Measurements from ENCODE around the gene MRPL1. TPM values are rescaled to one million over a fixed set of nuclear protein-coding genes. Genes with fewer than 3 reads are reported as not detected.
A peak's percentile ranks its signal among the peaks of the same experiment; 100 is the strongest.

Gene MRPL1
- total and polyA plus RNA-seq, 7 experiments from 2014 or later, result 13.0 to 37.9 (median 25.7) TPM

- Mint-ChIP-seq H3K4me1 (peaks cover 15 to 31% (median 26%) of the 10 kb centered on the region in 7 donors), H3K27me3 (no peaks in the 10 kb centered on the region), H3K9me3 (no peaks in the 10 kb centered on the region), H3K4me3 (no peak overlapping the region), H3K27ac (no peak overlapping the region), H3K36me3 (peaks cover 2 to 26% (median 19%) of the 10 kb centered on the region in 5 donors)
- intact Hi-C loops (cut with micrococcal nuclease), result loop anchor here in 1 of 2 donors (5.0 kb wide), 1 partner anchor 101 kb away; no protein-coding TSS in a partner anchor
- ChIA-PET CTCF (no interaction called here), POLR2A (no interaction called here)
- DNase-seq (no peak), ATAC-seq (no peak)
- Histone ChIP-seq H3K9me3 (ENCODE audit: control insufficient read depth in 2 of 3, low read length in 3 of 3) (no peaks in the 10 kb centered on the region), H3K4me3 (ENCODE audit: low read length) (no peak overlapping the region), H3K27me3 (ENCODE audit: control insufficient read depth in 2 of 2, insufficient read depth in 2 of 2, low read length in 2 of 2) (no peaks in the 10 kb centered on the region), H3K4me1 (ENCODE audit: control insufficient read depth in 2 of 2, insufficient read depth in 2 of 2, low read length in 2 of 2) (peaks cover 0 to 5% of the 10 kb centered on the region in 2 donors), H3K27ac (ENCODE audit: low read depth, low read length) (no peak overlapping the region), H3K36me3 (ENCODE audit: control insufficient read depth in 2 of 3, insufficient read depth in 3 of 3, low read length in 3 of 3) (peaks cover 0 to 26% (median 0%) of the 10 kb centered on the region in 3 experiments)
Measured at GRCh38 chr4:77872723-77873445, 10.3 kb downstream of the MRPL1 start.

DNA sequence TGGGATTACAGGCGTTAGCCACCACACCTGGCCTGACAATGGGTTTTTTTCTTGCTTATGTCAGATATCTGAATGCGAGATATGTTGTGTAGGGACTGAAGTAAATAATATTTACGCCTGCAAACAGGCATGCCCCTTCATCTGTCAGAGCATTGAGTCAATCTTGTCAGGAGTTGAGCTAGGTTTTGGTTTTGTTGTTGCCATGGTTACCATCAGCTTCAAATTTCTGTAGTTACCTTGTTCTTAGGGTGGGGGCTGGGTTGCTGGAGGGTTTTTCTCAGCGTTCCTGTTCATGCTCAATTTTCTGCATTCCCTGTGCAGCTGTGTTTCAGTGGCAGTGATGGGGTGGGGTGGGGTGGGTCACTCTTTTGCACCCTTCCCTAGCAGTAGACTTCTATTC is 14.5 kb downstream of the MRPL1 start:
- intact Hi-C loops (cut with micrococcal nuclease), result no loop called here
- POLR2A ChIA-PET, result interaction anchor here (1.7 kb wide), 1 partner anchor 57 kb away, joined by 4 read pairs; no protein-coding TSS in a partner anchor

GRCh38 chr4:77877771-77878565 is 15.3 kb downstream of the MRPL1 start:
- Histone ChIP-seq H3K27me3 (ENCODE audit: control insufficient read depth in 2 of 2, insufficient read depth in 2 of 2, low read length in 2 of 2) (no peaks in the 10 kb centered on the region), H3K36me3 (ENCODE audit: control insufficient read depth in 2 of 3, insufficient read depth in 3 of 3, low read length in 3 of 3) (peaks cover 0 to 23% (median 0%) of the 10 kb centered on the region in 3 experiments), H3K9me3 (ENCODE audit: control insufficient read depth in 2 of 3, low read length in 3 of 3) (no peaks in the 10 kb centered on the region), H3K4me1 (ENCODE audit: control insufficient read depth in 2 of 2, insufficient read depth in 2 of 2, low read length in 2 of 2) (peaks cover 0 to 6% of the 10 kb centered on the region in 2 donors), H3K27ac (ENCODE audit: low read depth, low read length) (no peak overlapping the region), H3K4me3 (ENCODE audit: low read length) (no peak overlapping the region)
- H3K4me3 Mint-ChIP-seq, result no peak overlapping the region
- H3K27ac Mint-ChIP-seq, result peak overlapping the region in 3 of 9 donors; percentile 6 to 47 (median 24)
- no peaks in the 10 kb centered on the region for H3K9me3 Mint-ChIP-seq
- H3K4me1 Mint-ChIP-seq, result peaks cover 8 to 53% (median 36%) of the 10 kb centered on the region in 7 donors
- H3K27me3 Mint-ChIP-seq, result no peaks in the 10 kb centered on the region
- ChIA-PET CTCF (no interaction called here), POLR2A (interaction anchor here (1.1 to 1.7 kb wide), 2 partner anchors 16 to 58 kb away, joined by 3 to 4 read pairs; partner anchors contain the start of gene MRPL1)
- no peak for ATAC-seq
- intact Hi-C loops (cut with micrococcal nuclease), result loop anchor here in 1 of 2 donors (2.0 kb wide), 1 partner anchor 13 kb away; no protein-coding TSS in a partner anchor
- H3K36me3 Mint-ChIP-seq, result peaks cover 7 to 50% (median 30%) of the 10 kb centered on the region in 5 donors
- DNase-seq, result no peak

More for the DNA sequence above, 14.5 kb downstream of the MRPL1 start:
- Histone ChIP-seq H3K4me3 (ENCODE audit: low read length) (no peak overlapping the region), H3K27ac (ENCODE audit: low read depth, low read length) (no peak overlapping the region), H3K27me3 (ENCODE audit: control insufficient read depth in 2 of 2, insufficient read depth in 2 of 2, low read length in 2 of 2) (no peaks in the 10 kb centered on the region), H3K36me3 (ENCODE audit: control insufficient read depth in 2 of 3, insufficient read depth in 3 of 3, low read length in 3 of 3) (peaks cover 0 to 30% (median 0%) of the 10 kb centered on the region in 3 experiments), H3K4me1 (ENCODE audit: control insufficient read depth in 2 of 2, insufficient read depth in 2 of 2, low read length in 2 of 2) (peaks cover 0 to 6% of the 10 kb centered on the region in 2 donors), H3K9me3 (ENCODE audit: control insufficient read depth in 2 of 3, low read length in 3 of 3) (no peaks in the 10 kb centered on the region)
- no peaks in the 10 kb centered on the region for H3K27me3 Mint-ChIP-seq
- DNase-seq (peak in 2 of 9 donors; percentile 13 to 29), ATAC-seq (no peak)
- CTCF ChIA-PET, result no interaction called here
- H3K36me3 Mint-ChIP-seq, result peaks cover 7 to 43% (median 30%) of the 10 kb centered on the region in 5 donors
- H3K9me3 Mint-ChIP-seq, result no peaks in the 10 kb centered on the region
- peaks cover 8 to 45% (median 32%) of the 10 kb centered on the region in 7 donors for H3K4me1 Mint-ChIP-seq
- H3K4me3 Mint-ChIP-seq, result no peak overlapping the region
- H3K27ac Mint-ChIP-seq, result no peak overlapping the region

GRCh38 chr4:77880784-77881183 is 18.2 kb downstream of the MRPL1 start:
- no peak overlapping the region for H3K27ac ChIP-seq (ENCODE audit: low read depth, low read length)
- no peaks in the 10 kb centered on the region for H3K27me3 ChIP-seq (ENCODE audit: control insufficient read depth in 2 of 2, insufficient read depth in 2 of 2, low read length in 2 of 2)
- no peak overlapping the region for H3K4me3 ChIP-seq (ENCODE audit: low read length)
- no peak for DNase-seq
- no peaks in the 10 kb centered on the region for H3K27me3 Mint-ChIP-seq
- no peak for ATAC-seq
- H3K4me3 Mint-ChIP-seq, result no peak overlapping the region
- POLR2A ChIA-PET, result interaction anchor here (1.2 to 1.6 kb wide), 3 partner anchors 13 to 61 kb away, joined by 3 to 6 read pairs (median 4); partner anchors contain the start of gene MRPL1
- H3K36me3 ChIP-seq (ENCODE audit: control insufficient read depth in 2 of 3, insufficient read depth in 3 of 3, low read length in 3 of 3), result peaks cover 0 to 20% (median 0%) of the 10 kb centered on the region in 3 experiments
- no peaks in the 10 kb centered on the region for H3K9me3 Mint-ChIP-seq
- CTCF ChIA-PET, result interaction anchor here (0.7 to 1.1 kb wide), 2 partner anchors 63 to 695 kb away, joined by 3 to 4 read pairs; no protein-coding TSS in a partner anchor
- H3K27ac Mint-ChIP-seq, result peak overlapping the region in 3 of 9 donors; percentile 7 to 66 (median 38)
- H3K4me1 ChIP-seq (ENCODE audit: control insufficient read depth in 2 of 2, insufficient read depth in 2 of 2, low read length in 2 of 2), result peaks cover 0 to 6% of the 10 kb centered on the region in 2 donors
- H3K36me3 Mint-ChIP-seq, result peaks cover 12 to 53% (median 33%) of the 10 kb centered on the region in 5 donors
- peaks cover 8 to 46% (median 36%) of the 10 kb centered on the region in 7 donors for H3K4me1 Mint-ChIP-seq
- no peaks in the 10 kb centered on the region for H3K9me3 ChIP-seq (ENCODE audit: control insufficient read depth in 2 of 3, low read length in 3 of 3)
- intact Hi-C loops (cut with micrococcal nuclease), result no loop called here

GRCh38 chr4:77881460-77882295 is 19.0 kb downstream of the MRPL1 start:
- H3K27me3 Mint-ChIP-seq, result no peaks in the 10 kb centered on the region
- intact Hi-C loops (cut with micrococcal nuclease), result no loop called here
- no peaks in the 10 kb centered on the region for H3K9me3 ChIP-seq (ENCODE audit: control insufficient read depth in 2 of 3, low read length in 3 of 3)
- H3K27me3 ChIP-seq (ENCODE audit: control insufficient read depth in 2 of 2, insufficient read depth in 2 of 2, low read length in 2 of 2), result no peaks in the 10 kb centered on the region
- CTCF ChIA-PET, result interaction anchor here (0.7 to 1.1 kb wide), 3 partner anchors 44 to 696 kb away, joined by 3 to 6 read pairs (median 4); no protein-coding TSS in a partner anchor
- no peak overlapping the region for H3K4me3 ChIP-seq (ENCODE audit: low read length)
- DNase-seq (no peak), ATAC-seq (no peak)
- peaks cover 0 to 6% of the 10 kb centered on the region in 2 donors for H3K4me1 ChIP-seq (ENCODE audit: control insufficient read depth in 2 of 2, insufficient read depth in 2 of 2, low read length in 2 of 2)
- no peak overlapping the region for H3K27ac ChIP-seq (ENCODE audit: low read depth, low read length)
- H3K36me3 ChIP-seq (ENCODE audit: control insufficient read depth in 2 of 3, insufficient read depth in 3 of 3, low read length in 3 of 3), result peaks cover 0 to 24% (median 0%) of the 10 kb centered on the region in 3 experiments
- H3K9me3 Mint-ChIP-seq, result no peaks in the 10 kb centered on the region
- no peak overlapping the region for H3K4me3 Mint-ChIP-seq
- peaks cover 8 to 46% (median 36%) of the 10 kb centered on the region in 7 donors for H3K4me1 Mint-ChIP-seq
- POLR2A ChIA-PET, result interaction anchor here (1.2 to 1.6 kb wide), 3 partner anchors 12 to 62 kb away, joined by 3 to 6 read pairs (median 4); partner anchors contain the start of gene MRPL1
- peaks cover 12 to 59% (median 36%) of the 10 kb centered on the region in 5 donors for H3K36me3 Mint-ChIP-seq
- peak overlapping the region in 5 of 9 donors; percentile 12 to 66 (median 41) for H3K27ac Mint-ChIP-seq

Data from naive thymus-derived CD4-positive, alpha-beta T cell (primary cell).